AG09319 (cell line): ENCODE measurements around the gene XRCC5.

Source experiments
- DNase-seq: peaks from one replicate; pipeline ENCODE4 v3.0.0-alpha.2; 2010; ENCODE audit warnings: low read depth; ENCODE audit errors: extremely low read depth
- TF ChIP-seq, protein P1 (sequence below): IDR thresholded peaks from 2 replicates; pipeline ENCODE4 v1.5.1; 2011; ENCODE audit warnings: low read depth, mild to moderate bottlenecking, inconsistent platforms, low read length, moderate library complexity

Gene XRCC5

DNA sequence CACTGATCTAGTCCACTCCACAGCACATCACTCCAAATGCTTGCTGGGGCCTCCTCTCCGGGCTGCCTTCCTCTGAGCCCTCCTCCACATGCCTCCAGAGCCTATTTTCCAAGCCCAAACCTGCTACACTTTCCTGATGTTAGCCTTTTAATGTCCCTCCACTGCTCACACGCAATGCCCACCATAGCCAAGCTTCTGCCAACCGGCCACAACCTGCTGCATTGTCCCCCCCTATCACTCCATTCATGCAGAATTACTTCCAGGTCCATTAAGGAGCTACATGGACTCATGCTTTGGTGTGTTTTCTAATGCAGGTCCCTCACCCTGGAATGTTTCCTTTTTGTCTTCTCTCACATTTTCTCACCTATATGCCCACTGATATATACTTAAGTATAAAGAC lies 133.9 kb downstream of the XRCC5 start:
- TF ChIP-seq, protein P1, sequence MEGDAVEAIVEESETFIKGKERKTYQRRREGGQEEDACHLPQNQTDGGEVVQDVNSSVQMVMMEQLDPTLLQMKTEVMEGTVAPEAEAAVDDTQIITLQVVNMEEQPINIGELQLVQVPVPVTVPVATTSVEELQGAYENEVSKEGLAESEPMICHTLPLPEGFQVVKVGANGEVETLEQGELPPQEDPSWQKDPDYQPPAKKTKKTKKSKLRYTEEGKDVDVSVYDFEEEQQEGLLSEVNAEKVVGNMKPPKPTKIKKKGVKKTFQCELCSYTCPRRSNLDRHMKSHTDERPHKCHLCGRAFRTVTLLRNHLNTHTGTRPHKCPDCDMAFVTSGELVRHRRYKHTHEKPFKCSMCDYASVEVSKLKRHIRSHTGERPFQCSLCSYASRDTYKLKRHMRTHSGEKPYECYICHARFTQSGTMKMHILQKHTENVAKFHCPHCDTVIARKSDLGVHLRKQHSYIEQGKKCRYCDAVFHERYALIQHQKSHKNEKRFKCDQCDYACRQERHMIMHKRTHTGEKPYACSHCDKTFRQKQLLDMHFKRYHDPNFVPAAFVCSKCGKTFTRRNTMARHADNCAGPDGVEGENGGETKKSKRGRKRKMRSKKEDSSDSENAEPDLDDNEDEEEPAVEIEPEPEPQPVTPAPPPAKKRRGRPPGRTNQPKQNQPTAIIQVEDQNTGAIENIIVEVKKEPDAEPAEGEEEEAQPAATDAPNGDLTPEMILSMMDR = no peak
- no peak for DNase-seq

DNA sequence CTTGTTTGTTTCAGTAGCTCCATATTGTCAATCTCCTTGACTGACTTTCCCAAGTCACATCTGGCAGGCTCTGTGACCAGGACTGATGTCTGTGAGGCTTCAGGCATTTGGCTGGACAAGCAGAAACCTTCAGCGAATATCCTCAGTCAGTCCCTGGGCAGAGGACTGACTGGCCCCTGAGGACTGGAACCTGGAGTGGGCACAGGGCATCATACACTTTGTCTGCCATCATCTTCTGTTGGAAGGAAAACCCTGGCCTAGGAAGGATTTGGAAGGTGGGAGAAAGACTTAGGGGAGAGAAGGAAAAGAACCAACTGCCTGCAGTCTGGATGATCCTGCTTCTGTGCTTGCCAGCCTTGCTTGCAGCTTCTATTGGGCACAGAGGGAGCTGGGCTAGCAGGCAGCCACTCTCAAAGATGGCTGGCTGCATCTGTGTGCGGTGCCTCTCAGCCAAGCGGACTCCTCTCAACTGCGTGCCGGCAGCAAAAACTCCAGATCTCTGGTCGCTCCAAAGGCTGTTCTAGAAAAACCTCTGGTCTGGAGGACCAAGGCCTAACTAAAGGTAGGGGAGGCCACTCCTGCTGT lies 136.3 kb downstream of the XRCC5 start:
- TF ChIP-seq, protein P1 = no peak

DNA sequence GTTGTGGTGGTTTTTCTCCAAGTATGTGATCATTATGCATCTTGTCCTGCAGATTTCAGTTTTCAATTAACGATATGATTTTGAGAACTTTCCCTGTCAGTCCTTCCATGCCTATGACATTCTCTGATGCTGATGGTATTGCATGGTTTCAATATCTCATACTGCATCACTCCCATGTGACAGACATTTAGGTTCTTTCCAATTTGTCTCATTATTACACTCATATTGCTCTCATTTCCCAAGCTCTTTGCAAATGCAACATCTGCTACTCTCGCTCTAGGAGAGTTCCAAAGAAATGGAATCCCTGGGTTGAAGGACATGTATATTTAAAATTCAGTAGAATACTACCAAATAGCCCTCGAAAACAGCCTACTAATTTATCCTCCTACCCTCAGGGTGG lies 137.6 kb downstream of the XRCC5 start:
- TF ChIP-seq, protein P1 = no peak
- no peak for DNase-seq

More for the DNA sequence above, 136.3 kb downstream of the XRCC5 start:
- DNase-seq = no peak
